Measurements from ENCODE around the gene PCARE.

DNA sequence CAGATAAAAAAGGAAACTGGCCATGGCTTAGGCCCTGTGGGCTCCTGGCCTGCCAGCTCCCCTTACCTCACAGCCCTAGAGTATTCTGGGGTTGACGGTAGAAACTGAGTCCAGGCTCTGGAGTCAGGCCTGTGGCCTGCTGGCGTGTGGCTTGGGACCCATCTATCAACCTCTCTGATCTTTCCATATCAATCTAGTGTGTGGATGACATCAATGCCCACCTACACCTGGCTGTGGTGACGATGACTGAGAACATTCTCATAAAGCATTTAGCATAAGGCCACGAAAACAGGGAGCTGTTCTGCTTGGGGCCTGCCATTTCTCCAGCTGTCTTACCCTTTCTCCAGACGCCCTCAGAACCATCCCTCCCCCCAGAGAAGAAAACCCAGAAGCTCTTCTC is 17.9 kb downstream of the PCARE start:
- no peak for TF ChIP-seq YY1 (IDR thresholded peaks at IDR 0.05; ENCODE audit: low read depth, low read length)
- TF ChIP-seq, protein P1, sequence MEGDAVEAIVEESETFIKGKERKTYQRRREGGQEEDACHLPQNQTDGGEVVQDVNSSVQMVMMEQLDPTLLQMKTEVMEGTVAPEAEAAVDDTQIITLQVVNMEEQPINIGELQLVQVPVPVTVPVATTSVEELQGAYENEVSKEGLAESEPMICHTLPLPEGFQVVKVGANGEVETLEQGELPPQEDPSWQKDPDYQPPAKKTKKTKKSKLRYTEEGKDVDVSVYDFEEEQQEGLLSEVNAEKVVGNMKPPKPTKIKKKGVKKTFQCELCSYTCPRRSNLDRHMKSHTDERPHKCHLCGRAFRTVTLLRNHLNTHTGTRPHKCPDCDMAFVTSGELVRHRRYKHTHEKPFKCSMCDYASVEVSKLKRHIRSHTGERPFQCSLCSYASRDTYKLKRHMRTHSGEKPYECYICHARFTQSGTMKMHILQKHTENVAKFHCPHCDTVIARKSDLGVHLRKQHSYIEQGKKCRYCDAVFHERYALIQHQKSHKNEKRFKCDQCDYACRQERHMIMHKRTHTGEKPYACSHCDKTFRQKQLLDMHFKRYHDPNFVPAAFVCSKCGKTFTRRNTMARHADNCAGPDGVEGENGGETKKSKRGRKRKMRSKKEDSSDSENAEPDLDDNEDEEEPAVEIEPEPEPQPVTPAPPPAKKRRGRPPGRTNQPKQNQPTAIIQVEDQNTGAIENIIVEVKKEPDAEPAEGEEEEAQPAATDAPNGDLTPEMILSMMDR (IDR thresholded peaks at IDR 0.05; ENCODE audit: control extremely low read depth in 1 of 3, insufficient read depth in 1 of 3, low read depth in 1 of 3, low read length in 3 of 3), result no peak
- TF ChIP-seq EZH2 (IDR thresholded peaks at IDR 0.05; ENCODE audit: low read depth, low read length, severe bottlenecking), result no peak
- TF ChIP-seq POLR2AphosphoS5 (IDR thresholded peaks at IDR 0.05; ENCODE audit: low read depth, low read length), result no peak
- no peak for TF ChIP-seq TAF1 (IDR thresholded peaks at IDR 0.05; ENCODE audit: low read depth, low read length)
- no peak for TF ChIP-seq EP300 (IDR thresholded peaks at IDR 0.05; ENCODE audit: borderline replicate concordance in 1 of 2, low read depth in 2 of 2, low read length in 2 of 2)
- TF ChIP-seq, protein P2, sequence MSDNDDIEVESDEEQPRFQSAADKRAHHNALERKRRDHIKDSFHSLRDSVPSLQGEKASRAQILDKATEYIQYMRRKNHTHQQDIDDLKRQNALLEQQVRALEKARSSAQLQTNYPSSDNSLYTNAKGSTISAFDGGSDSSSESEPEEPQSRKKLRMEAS (IDR thresholded peaks at IDR 0.05), result no peak
- TF ChIP-seq RXRA (IDR thresholded peaks at IDR 0.05; ENCODE audit: insufficient read depth, low read depth, low read length), result no peak
- TF ChIP-seq EGR1 (IDR thresholded peaks at IDR 0.05; ENCODE audit: borderline replicate concordance, low read depth, low read length), result no peak
- TF ChIP-seq HDAC6 (IDR thresholded peaks at IDR 0.05; ENCODE audit: low read depth, low read length), result no peak
- no peak for TF ChIP-seq POLR2A (IDR thresholded peaks at IDR 0.05; ENCODE audit: control extremely low read depth in 1 of 2, low read depth in 2 of 2, low read length in 2 of 2)
- no peak for TF ChIP-seq JUN (IDR thresholded peaks at IDR 0.05; ENCODE audit: low read depth, low read length)

Data from H1 (cell line).